Endodermal cell (in vitro differentiated cells): Measurements from ENCODE around the gene SLC45A2. TPM values are rescaled to one million over a fixed set of nuclear protein-coding genes. Genes with fewer than 3 reads are reported as not detected.
A peak's percentile ranks its signal among the peaks of the same experiment; 100 is the strongest.

Experiments
- DNase-seq: peaks from one replicate; pipeline ENCODE4 v3.0.0-alpha.2; 2017
- H3K27ac ChIP-seq: 2 replicates; pipeline ENCODE4 v1.5.1; 2013; ENCODE audit warnings: mild to moderate bottlenecking, low read depth, low read length, moderate library complexity
- H3K27me3 ChIP-seq: 2 replicates; pipeline ENCODE4 v1.6.1; 2013; ENCODE audit warnings: mild to moderate bottlenecking, low read length, moderate library complexity; ENCODE audit not compliant: insufficient read depth, control insufficient read depth, poor library complexity, severe bottlenecking
- H3K36me3 ChIP-seq: 2 replicates; pipeline ENCODE4 v1.7.0; 2013; ENCODE audit warnings: mild to moderate bottlenecking, low read length, moderate library complexity; ENCODE audit not compliant: control insufficient read depth, insufficient read depth
- H3K4me1 ChIP-seq: one replicate; pipeline ENCODE4 v1.7.0; 2013; ENCODE audit warnings: low read length; ENCODE audit not compliant: control insufficient read depth, insufficient read depth
- H3K4me3 ChIP-seq: 2 replicates; pipeline ENCODE4 v1.5.1; 2013; ENCODE audit warnings: mild to moderate bottlenecking, low read length, moderate library complexity
- H3K9ac ChIP-seq: 2 replicates; pipeline ENCODE4 v1.6.1; 2013; ENCODE audit warnings: mild to moderate bottlenecking, low read length, moderate library complexity; ENCODE audit not compliant: poor library complexity, severe bottlenecking; ENCODE audit errors: extremely low read depth
- H3K9me3 ChIP-seq: 2 replicates; pipeline ENCODE4 v1.6.1; 2013; ENCODE audit warnings: mild to moderate bottlenecking, low read length, moderate library complexity; ENCODE audit not compliant: control insufficient read depth
- H3K27ac Mint-ChIP-seq: 2 replicates; pipeline ENCODE4 v1.8.0; 2020; ENCODE audit warnings: mixed read lengths
- H3K27me3 Mint-ChIP-seq: 2 replicates; pipeline ENCODE4 v1.8.0; 2021; ENCODE audit warnings: mild to moderate bottlenecking, mixed read lengths; ENCODE audit not compliant: insufficient read depth
- H3K36me3 Mint-ChIP-seq: 2 replicates; pipeline ENCODE4 v1.8.0; 2020; ENCODE audit warnings: low read depth, mixed read lengths
- H3K4me1 Mint-ChIP-seq: 2 replicates; pipeline ENCODE4 v1.8.0; 2020; ENCODE audit warnings: mixed read lengths
- H3K4me3 Mint-ChIP-seq: 2 replicates; pipeline ENCODE4 v1.8.0; 2020; ENCODE audit warnings: mild to moderate bottlenecking, moderate library complexity, mixed read lengths
- H3K9me3 Mint-ChIP-seq: 2 replicates; pipeline ENCODE4 v1.8.0; 2020; ENCODE audit warnings: mild to moderate bottlenecking, mixed read lengths
- CTCF ChIP-seq: fragments of 200-600 bp; sonication (generic); conservative IDR thresholded peaks from 2 replicates; pipeline ENCODE4 v1.5.0; 2021; ENCODE audit warnings: antibody characterized with exemption, mild to moderate bottlenecking
- WGBS, 2 experiments: methylation state at CpG; one replicate each; pipeline versions ENCODE4 v1.1.5 to v1.1.7; 2013; ENCODE audit warnings: missing lambda C conversion rate in 2 of 2, mixed read lengths in 1 of 2; ENCODE audit not compliant: insufficient coverage in 1 of 2, insufficient read length in 1 of 2; 5-methylcytosine and 5-hydroxymethylcytosine counted together
- total RNA-seq, 2 donors: library from RNA; stranded (reverse); fragmentation: NEBNext Ultra II Directional in 1 of 2; extraction: Animal tissue kit (Norgen Biotek cat#: 25700) in 1 of 2; gene quantifications; 2 replicates in 1 of 2; 3 replicates in 1 of 2; pipeline ENCODE4 v1.2.1, GENCODE V29; 2021

SLC45A2 gene
- total RNA-seq, 2 donors from 2014 or later = 0.20 TPM; not detected in 1

DNA sequence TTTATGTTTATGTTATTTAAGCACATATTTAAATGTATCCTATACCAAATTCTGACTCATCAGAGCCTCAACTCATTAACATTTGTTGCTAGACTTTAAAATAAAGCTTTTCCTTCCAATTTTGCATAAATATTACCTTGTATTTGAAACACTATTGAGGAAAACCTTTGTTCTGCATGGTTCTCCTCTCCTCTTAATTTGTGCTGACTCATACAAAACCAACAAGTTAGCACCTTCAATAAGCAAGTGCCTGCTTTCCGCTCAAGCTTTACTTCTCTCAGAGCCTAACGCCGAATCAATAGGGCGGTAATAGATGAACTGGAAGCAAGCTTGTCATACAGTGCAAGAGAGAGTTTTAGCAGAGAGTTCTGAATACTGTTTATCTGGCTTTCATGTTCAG is 15.5 kb upstream of the SLC45A2 start:
- H3K9ac ChIP-seq = no peak overlapping the region
- no peaks in the 10 kb centered on the region for H3K27me3 ChIP-seq
- Mint-ChIP-seq H3K9me3 (no peaks in the 10 kb centered on the region), H3K36me3 (peaks cover 35% of the 10 kb centered on the region), H3K4me1 (peaks cover 24% of the 10 kb centered on the region), H3K27me3 (no peaks in the 10 kb centered on the region), H3K27ac (no peak overlapping the region), H3K4me3 (no peak overlapping the region)
- H3K4me1 ChIP-seq = no peaks in the 10 kb centered on the region
- no peak overlapping the region for H3K4me3 ChIP-seq
- WGBS, 2 experiments = 94 to 96% methylated on average over 4 of the region's 4 CpGs
- DNase-seq = no peak
- peaks cover 23% of the 10 kb centered on the region for H3K36me3 ChIP-seq
- no peaks in the 10 kb centered on the region for H3K9me3 ChIP-seq
- TF ChIP-seq CTCF = no peak
- H3K27ac ChIP-seq = no peak overlapping the region

- Mint-ChIP-seq H3K9me3 (no peaks in the 10 kb centered on the region), H3K4me1 (peaks cover 24% of the 10 kb centered on the region), H3K27me3 (no peaks in the 10 kb centered on the region), H3K4me3 (no peak overlapping the region), H3K36me3 (peaks cover 18% of the 10 kb centered on the region), H3K27ac (peak overlapping the region; percentile 26)
- peak; percentile 58 for DNase-seq
- Histone ChIP-seq H3K9ac (no peak overlapping the region), H3K4me3 (no peak overlapping the region), H3K4me1 (no peaks in the 10 kb centered on the region), H3K27me3 (no peaks in the 10 kb centered on the region), H3K9me3 (no peaks in the 10 kb centered on the region), H3K27ac (no peak overlapping the region), H3K36me3 (peaks cover 16% of the 10 kb centered on the region)
- peak; percentile 79 for TF ChIP-seq CTCF
- WGBS, 2 experiments = 81 to 94% methylated on average over 2 to 6 of the region's 6 CpGs
Measured at GRCh38 chr5:33997331-33997983, 13.0 kb upstream of the SLC45A2 start.

DNA sequence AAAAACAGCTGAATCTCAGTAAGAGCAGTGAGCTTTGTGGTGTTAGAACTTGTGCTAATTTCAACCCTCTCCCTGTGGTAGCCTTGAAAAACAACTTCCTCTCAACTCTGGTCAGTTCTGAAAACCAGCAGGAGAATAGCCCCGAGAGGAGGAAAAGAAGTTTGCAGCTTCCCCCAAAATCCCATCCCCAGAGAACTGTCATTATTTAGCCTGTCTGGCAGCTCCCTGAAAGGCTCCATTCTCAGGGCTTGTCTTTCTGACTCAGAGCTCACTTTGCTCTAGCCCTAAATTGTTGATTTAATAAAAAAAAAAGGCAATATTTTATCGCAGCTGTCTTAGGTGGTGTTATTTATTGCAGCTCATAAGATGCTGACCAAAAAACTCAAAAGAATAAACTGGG is 11.4 kb upstream of the SLC45A2 start:
- no peaks in the 10 kb centered on the region for H3K27me3 Mint-ChIP-seq
- Histone ChIP-seq H3K9me3 (no peaks in the 10 kb centered on the region), H3K27ac (no peak overlapping the region), H3K27me3 (no peaks in the 10 kb centered on the region), H3K4me1 (no peaks in the 10 kb centered on the region), H3K36me3 (peaks cover 13% of the 10 kb centered on the region), H3K4me3 (no peak overlapping the region), H3K9ac (no peak overlapping the region)
- no peak overlapping the region for H3K27ac Mint-ChIP-seq
- DNase-seq = no peak
- peaks cover 15% of the 10 kb centered on the region for H3K4me1 Mint-ChIP-seq
- H3K9me3 Mint-ChIP-seq = no peaks in the 10 kb centered on the region
- WGBS, 2 experiments = 82 to 100% methylated on average over 1 to 2 of the region's 2 CpGs
- H3K36me3 Mint-ChIP-seq = peaks cover 12% of the 10 kb centered on the region
- no peak for TF ChIP-seq CTCF
- H3K4me3 Mint-ChIP-seq = no peak overlapping the region
